ENCODE data around the gene APOA1.
"Not testable (repeated sequence)": the region's sequence is repeated elsewhere in the genome, so short reads cannot be mapped to it uniquely, and the experiment has no call there.

Gene APOA1

GRCh38 chr11:116811194-116811593 is 26.2 kb downstream of the APOA1 start:
- DNase-seq: no peak

- DNase-seq: no peak
These were observed 28.9 kb downstream of the APOA1 start for GRCh38 chr11:116808262-116809175.

- DNase-seq: no peak
These were observed 29.7 kb downstream of the APOA1 start for GRCh38 chr11:116807601-116808261.

GRCh38 chr11:116804001-116804400 is 33.4 kb downstream of the APOA1 start:
- DNase-seq: no peak

GRCh38 chr11:116801662-116802061 is 35.8 kb downstream of the APOA1 start:
- not testable (repeated sequence) for DNase-seq

- DNase-seq: no peak
These were observed 36.8 kb downstream of the APOA1 start for GRCh38 chr11:116800610-116801009.

GRCh38 chr11:116798368-116798767 is 39.1 kb downstream of the APOA1 start:
- DNase-seq: no peak

- DNase-seq: no peak
These were observed 39.6 kb downstream of the APOA1 start for GRCh38 chr11:116797816-116798215.

GRCh38 chr11:116796548-116796947 is 40.9 kb downstream of the APOA1 start:
- DNase-seq: no peak

- no peak for DNase-seq
These were observed 42.6 kb downstream of the APOA1 start for GRCh38 chr11:116794851-116795250.

- DNase-seq: no peak
These were observed 43.7 kb downstream of the APOA1 start for GRCh38 chr11:116793772-116794097.

GRCh38 chr11:116792869-116793771 is 44.3 kb downstream of the APOA1 start:
- DNase-seq: no peak

GRCh38 chr11:116792144-116792868 is 45.1 kb downstream of the APOA1 start:
- no peak for DNase-seq

- DNase-seq: no peak
These were observed 45.6 kb downstream of the APOA1 start, which contains the start of gene APOA5 for GRCh38 chr11:116791813-116792143. APOA5 (minus strand) TSS chr11:116791879; CDS start chr11:116791860, 19 bp downstream.

- DNase-seq: peak; percentile 74
These were observed 46.2 kb downstream of the APOA1 start for GRCh38 chr11:116791002-116791812.

GRCh38 chr11:116790167-116791001 is 47.0 kb downstream of the APOA1 start:
- DNase-seq: no peak

- DNase-seq: no peak
These were observed 48.4 kb downstream of the APOA1 start for GRCh38 chr11:116788975-116789374.

GRCh38 chr11:116788534-116788933 is 48.9 kb downstream of the APOA1 start:
- no peak for DNase-seq

GRCh38 chr11:116787786-116788486 is 49.5 kb downstream of the APOA1 start, which contains the start of gene ZPR1:
ZPR1 (minus strand) TSS chr11:116788023; CDS start chr11:116787990, 33 bp downstream.
- DNase-seq: peak; percentile 82

GRCh38 chr11:116787436-116787785 is 50.0 kb downstream of the APOA1 start:
- no peak for DNase-seq

All from stimulated activated CD4-positive, alpha-beta T cell treated with anti-CD3 and anti-CD28 coated beads, Interleukin-12 subunit alpha, Interleukin-12 subunit beta, amount 100 ng/mL, for 4 hours (primary cell).